VCaP (cell line): ENCODE results near the gene ARHGAP22.

Experiments
- H3K27ac ChIP-seq: fragments of 450-650 bp; 2 replicates; pipeline ENCODE4 v1.5.1; 2017
- TF ChIP-seq, protein P1 (sequence below): fragments of 450-650 bp; conservative IDR thresholded peaks from 2 replicates; pipeline ENCODE4 v1.5.1; 2017; ENCODE audit warnings: mild to moderate bottlenecking, moderate library complexity

The ARHGAP22 gene

DNA sequence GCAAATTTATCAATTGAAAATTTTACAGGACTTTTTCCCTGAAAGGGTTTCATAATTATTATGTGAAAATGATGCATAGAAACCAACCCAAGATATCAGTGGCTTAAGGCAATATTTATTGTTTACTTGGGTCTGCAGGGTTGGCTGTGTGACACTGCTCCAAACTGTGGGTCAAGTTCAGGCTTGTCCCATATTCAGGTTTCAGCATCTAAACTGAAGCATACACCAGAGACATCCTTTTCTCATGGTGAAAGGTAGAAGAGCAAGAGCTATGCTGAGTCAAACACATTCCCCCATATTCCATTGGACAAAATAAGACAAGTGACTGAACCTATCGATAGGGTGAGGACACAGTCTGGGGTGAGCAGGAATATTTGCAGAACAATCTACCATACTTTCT, 187.5 kb downstream of the ARHGAP22 start:
- TF ChIP-seq, protein P1, sequence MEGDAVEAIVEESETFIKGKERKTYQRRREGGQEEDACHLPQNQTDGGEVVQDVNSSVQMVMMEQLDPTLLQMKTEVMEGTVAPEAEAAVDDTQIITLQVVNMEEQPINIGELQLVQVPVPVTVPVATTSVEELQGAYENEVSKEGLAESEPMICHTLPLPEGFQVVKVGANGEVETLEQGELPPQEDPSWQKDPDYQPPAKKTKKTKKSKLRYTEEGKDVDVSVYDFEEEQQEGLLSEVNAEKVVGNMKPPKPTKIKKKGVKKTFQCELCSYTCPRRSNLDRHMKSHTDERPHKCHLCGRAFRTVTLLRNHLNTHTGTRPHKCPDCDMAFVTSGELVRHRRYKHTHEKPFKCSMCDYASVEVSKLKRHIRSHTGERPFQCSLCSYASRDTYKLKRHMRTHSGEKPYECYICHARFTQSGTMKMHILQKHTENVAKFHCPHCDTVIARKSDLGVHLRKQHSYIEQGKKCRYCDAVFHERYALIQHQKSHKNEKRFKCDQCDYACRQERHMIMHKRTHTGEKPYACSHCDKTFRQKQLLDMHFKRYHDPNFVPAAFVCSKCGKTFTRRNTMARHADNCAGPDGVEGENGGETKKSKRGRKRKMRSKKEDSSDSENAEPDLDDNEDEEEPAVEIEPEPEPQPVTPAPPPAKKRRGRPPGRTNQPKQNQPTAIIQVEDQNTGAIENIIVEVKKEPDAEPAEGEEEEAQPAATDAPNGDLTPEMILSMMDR: no peak
- H3K27ac ChIP-seq: no peak overlapping the region

DNA sequence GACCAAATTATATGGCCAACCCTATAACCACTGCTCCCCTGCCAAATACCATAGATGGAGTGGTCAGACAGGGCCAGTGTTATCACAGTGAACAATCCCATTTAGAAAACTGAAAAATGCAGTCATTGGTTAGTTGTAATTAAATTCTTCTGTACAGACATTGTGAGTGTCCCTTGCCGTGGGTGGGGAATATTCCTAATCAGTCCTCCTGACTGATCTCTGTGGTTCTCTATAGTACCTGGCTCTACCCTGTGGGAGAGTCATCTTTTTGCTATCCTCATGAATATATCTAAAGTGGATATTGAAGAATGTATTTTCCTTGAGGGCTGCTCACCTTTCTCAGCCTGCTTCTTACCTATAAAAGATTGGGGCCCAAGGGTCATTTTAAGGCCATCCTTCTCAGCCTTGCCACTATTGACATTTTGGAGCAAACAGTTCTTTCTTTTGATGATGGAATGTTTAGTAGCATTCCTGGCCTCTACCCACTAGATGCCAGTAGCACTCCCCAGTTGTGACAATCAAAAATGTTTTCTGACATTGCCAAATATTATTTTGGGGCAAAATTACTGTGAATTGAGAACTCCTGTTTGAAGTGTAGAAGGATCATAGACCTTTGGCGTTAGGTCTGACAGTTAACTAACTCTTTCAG, 188.2 kb downstream of the ARHGAP22 start:
- H3K27ac ChIP-seq: no peak overlapping the region
- TF ChIP-seq, protein P1: 0 out of 2 replicates have a peak, but pooled peaks have one; percentile 6

DNA sequence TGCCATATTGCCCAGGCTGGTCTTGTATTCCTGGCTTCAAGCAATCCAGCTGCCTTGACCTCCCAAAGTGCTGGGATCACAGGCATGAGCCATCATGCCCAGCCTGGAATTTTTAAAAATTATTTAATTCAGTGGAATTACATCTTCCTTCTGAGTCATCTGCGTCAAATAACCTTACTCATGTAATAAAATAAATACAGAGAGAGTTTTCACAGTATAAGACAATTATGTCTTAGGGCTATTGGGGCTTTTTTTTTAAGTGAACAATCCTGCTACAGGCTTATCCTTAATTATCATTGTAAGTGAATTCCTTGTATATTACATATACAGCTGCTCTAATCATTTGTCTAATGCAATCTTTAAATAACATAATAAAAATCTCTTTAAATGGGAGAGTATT, 190.1 kb downstream of the ARHGAP22 start:
- TF ChIP-seq, protein P1: no peak
- no peak overlapping the region for H3K27ac ChIP-seq

DNA sequence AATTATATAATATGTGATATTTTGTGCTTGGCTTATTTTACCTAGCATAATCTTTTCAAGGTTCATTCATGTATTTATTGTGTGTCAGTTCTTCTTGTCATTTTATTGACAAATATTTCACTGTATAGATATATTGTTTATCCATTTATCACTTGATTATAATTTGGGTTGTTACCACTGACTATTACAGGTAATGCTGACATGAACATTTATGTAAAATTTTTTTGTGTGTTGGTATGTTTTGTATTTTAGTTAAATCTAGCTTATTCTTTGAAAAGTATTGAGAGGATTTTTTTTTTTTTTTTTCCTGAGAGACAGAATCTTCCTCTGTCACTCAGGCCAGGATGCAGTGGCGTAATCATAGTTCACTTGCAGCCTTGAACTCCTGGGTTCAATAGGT, 190.7 kb downstream of the ARHGAP22 start:
- H3K27ac ChIP-seq: no peak overlapping the region
- TF ChIP-seq, protein P1: no peak

DNA sequence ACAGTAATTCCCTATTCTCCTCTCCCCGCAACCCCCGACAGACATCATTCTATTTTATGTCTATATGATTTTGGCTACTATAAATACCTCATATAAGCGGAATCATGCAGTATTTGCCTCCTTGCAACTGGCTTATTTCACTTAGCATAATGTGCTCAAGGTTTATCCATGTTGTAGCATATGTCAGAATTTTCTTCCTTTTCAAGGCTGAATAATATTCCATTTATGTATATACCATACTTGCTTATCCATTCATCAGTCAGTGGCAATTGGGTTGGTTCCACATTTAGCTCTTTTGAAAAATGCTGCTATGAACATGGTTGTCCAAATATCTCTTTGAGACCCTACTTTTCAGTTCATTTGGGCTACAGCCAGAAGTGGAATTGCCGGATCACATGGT, 191.9 kb downstream of the ARHGAP22 start:
- TF ChIP-seq, protein P1: no peak
- no peak overlapping the region for H3K27ac ChIP-seq

DNA sequence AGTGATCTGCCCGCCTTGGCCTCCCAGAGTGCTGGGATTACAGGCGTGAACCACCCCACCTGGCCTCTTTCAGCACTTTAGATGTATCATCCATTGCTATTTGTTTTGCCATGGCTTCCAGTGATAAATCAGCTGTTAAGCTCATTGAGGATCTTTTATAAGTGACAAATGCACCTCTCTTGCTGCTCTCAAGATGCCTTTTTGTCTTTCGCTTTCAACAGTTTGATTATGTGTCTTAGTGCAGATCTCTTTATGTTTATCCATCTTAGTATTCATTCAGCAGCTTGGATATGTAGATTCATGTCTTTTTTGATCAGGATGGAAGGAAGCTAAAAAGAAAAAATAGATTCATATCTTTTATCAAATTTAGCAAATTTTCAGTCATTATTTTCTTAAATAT, 192.8 kb downstream of the ARHGAP22 start:
- TF ChIP-seq, protein P1: no peak
- no peak overlapping the region for H3K27ac ChIP-seq

DNA sequence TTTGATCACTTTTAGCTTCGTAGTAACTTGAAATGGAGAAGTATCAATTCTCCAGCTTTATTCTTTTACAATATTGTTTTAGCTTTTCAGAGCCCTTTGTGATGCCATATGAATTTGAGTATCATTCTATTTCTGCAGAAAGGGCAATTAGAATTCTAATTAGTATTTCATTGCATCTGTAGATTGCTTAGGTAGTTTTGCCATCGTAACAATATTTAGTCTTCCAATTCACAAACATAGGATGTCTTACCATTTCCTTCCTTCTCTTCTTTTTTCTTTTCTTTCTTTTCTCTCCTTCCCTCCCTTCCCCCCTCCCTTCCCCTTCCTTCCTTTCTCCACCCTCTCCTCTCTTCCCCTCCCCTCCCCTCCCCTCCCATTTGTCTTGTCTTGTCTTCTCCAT, 193.4 kb downstream of the ARHGAP22 start:
- TF ChIP-seq, protein P1: no peak
- no peak overlapping the region for H3K27ac ChIP-seq
